CD4-positive, alpha-beta T cell treated with Interferon gamma for 1 hour (primary cell): ENCODE results near the gene LRRC72.
"Not testable (repeated sequence)": the region's sequence is repeated elsewhere in the genome, so short reads cannot be mapped to it uniquely, and the experiment has no call there.

ENCODE experiments used
- DNase-seq: peaks from one replicate; pipeline ENCODE4 v3.0.0-alpha.2; 2020

The LRRC72 gene

GRCh38 chr7:16529697-16530096 lies 3.1 kb downstream of the LRRC72 start:
- DNase-seq = no peak

- no peak for DNase-seq
These were observed 5.1 kb downstream of the LRRC72 start for GRCh38 chr7:16531707-16532106.

GRCh38 chr7:16532272-16532671 lies 5.6 kb downstream of the LRRC72 start:
- no peak for DNase-seq

GRCh38 chr7:16535500-16535899 lies 8.9 kb downstream of the LRRC72 start:
- DNase-seq = no peak

- DNase-seq = not testable (repeated sequence)
These were observed 13.9 kb downstream of the LRRC72 start for GRCh38 chr7:16540559-16540958.

GRCh38 chr7:16542401-16542800 lies 15.8 kb downstream of the LRRC72 start:
- no peak for DNase-seq

GRCh38 chr7:16543456-16543855 lies 16.8 kb downstream of the LRRC72 start:
- no peak for DNase-seq

GRCh38 chr7:16546921-16547505 lies 20.4 kb downstream of the LRRC72 start:
- DNase-seq = no peak

- no peak for DNase-seq
These were observed 21.8 kb downstream of the LRRC72 start for GRCh38 chr7:16548428-16548827.

GRCh38 chr7:16550671-16551070 lies 24.0 kb downstream of the LRRC72 start:
- no peak for DNase-seq

- no peak for DNase-seq
These were observed 28.1 kb downstream of the LRRC72 start for GRCh38 chr7:16554518-16555236.

GRCh38 chr7:16556359-16556758 lies 29.7 kb downstream of the LRRC72 start:
- DNase-seq = no peak

GRCh38 chr7:16558761-16559302 lies 32.2 kb downstream of the LRRC72 start:
- no peak for DNase-seq

- DNase-seq = no peak
These were observed 33.0 kb downstream of the LRRC72 start for GRCh38 chr7:16559497-16560179.

GRCh38 chr7:16561943-16562342 lies 35.3 kb downstream of the LRRC72 start:
- no peak for DNase-seq

GRCh38 chr7:16562456-16563220 lies 36.0 kb downstream of the LRRC72 start:
- no peak for DNase-seq

- no peak for DNase-seq
These were observed 36.8 kb downstream of the LRRC72 start for GRCh38 chr7:16563281-16564022.

- DNase-seq = no peak
These were observed 37.4 kb downstream of the LRRC72 start for GRCh38 chr7:16564023-16564380.

- no peak for DNase-seq
These were observed 38.3 kb downstream of the LRRC72 start for GRCh38 chr7:16564909-16565426.

- no peak for DNase-seq
These were observed 45.3 kb downstream of the LRRC72 start for GRCh38 chr7:16571941-16572340.

- DNase-seq = no peak
These were observed 52.6 kb downstream of the LRRC72 start for GRCh38 chr7:16579216-16579615.

GRCh38 chr7:16581286-16581685 lies 54.7 kb downstream of the LRRC72 start:
- DNase-seq = no peak
